HG03045 (cell line): ENCODE measurements around the gene ZBTB24.
"Not testable (repeated sequence)": the region's sequence is repeated elsewhere in the genome, so short reads cannot be mapped to it uniquely, and the experiment has no call there.

Experiments used
- ATAC-seq: cut with Tn5 transposase; IDR thresholded peaks from one replicate; pipeline ENCODE4 v1.9.1; 2021; ENCODE audit warnings: mild to moderate bottlenecking, moderate library complexity; ENCODE audit not compliant: unreplicated experiment

The ZBTB24 gene

DNA sequence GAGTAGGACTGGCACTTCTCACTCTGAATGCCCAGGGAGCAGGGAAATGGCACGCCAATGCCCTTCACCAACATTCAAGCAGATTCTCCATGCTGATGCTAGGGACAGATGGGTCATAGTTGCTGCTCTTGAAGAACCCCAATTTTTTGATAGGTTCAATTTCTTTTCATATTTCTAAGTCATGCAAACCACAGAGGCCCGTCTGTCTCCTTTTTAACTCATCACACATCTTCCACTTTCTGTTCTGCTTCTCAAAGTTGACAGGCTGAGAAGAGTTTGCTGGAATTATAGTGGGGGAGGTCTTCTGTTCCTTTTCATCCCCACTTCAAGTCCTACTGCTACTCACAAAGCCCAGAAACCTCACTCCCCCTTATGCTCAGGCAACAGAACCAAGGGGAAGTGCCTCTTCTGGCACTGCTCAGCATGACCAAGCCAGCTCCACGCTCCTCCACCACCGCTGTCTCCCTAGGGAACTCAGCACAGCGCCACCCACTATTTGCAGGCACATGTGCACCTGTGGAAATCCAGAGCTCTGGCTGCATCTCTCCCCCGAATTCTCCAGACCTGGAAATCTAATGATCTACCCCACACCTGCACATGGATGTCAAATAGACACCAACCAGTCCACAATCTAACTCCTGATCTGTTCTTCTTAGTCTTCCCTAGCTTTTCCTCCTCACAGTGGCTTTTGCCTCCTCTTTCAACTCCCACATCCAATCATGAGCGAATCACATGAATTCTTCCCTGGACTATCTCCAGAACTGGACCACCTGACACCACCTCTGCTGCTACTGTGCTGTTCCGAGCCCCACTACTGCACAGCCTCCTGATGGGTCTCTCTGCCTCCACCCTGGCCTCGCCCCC, 10.7 kb downstream of the ZBTB24 start:
- ATAC-seq, result peak; percentile 70

GRCh38 chr6:109471105-109471810, 11.8 kb downstream of the ZBTB24 start:
- ATAC-seq, result no peak

DNA sequence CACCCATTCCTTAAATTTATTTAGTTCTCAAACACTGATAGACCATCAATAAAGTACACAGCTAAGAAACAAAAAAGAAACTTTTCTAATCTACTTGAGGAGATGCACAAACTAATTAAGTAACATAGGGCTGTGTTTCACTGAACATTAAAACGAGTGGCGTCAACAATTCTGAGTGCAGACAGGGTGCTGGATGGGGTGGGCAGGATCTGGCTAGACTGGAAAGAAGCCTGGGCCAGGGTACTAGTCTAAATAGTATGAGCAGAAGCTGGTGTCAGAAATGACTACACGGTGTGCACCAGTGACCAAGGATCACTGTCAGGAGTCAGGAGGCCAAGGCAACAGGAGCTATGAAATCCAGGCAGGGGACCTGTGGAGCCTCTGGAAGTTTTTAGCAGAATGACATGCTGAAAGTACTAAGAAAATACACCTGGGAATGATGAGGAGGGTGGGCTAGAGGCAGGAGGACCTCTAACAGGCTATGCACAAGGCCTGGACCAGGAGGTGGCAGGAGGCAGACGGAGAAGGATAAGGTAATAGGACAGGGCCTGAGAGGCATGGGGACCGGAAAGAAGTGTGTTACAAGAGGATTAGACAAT, 13.3 kb downstream of the ZBTB24 start:
- ATAC-seq, result no peak

- ATAC-seq, result no peak
Observed at GRCh38 chr6:109467696-109468095, 15.3 kb downstream of the ZBTB24 start.

- ATAC-seq, result no peak
Observed at GRCh38 chr6:109466212-109466923, 16.7 kb downstream of the ZBTB24 start.

DNA sequence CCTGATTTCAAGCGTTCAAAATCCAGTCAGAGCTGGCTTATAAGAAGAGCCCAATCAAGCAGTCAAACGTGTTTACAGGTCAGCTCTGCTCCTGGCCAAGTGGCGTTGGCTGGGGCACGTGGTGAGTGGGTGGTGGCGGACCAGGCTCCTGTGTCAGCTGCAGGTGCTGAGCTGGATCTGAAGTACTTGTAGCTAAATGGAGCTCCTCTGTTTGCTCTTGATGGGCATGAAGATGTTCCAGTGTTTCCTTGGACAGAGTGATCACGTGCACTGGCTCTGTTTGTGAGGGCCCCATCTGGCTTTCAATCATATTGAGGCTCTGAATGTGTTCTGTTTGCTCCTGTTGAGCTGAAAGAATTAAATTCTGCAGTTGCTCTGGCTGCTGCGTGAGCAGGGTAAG, 17.2 kb downstream of the ZBTB24 start:
- ATAC-seq, result no peak

- ATAC-seq, result no peak
Observed at GRCh38 chr6:109461733-109462526, 21.1 kb downstream of the ZBTB24 start.

- ATAC-seq, result not testable (repeated sequence)
Observed at GRCh38 chr6:109461205-109461604, 21.8 kb downstream of the ZBTB24 start.

- ATAC-seq, result no peak
Observed at GRCh38 chr6:109460161-109460829, 22.7 kb downstream of the ZBTB24 start.

DNA sequence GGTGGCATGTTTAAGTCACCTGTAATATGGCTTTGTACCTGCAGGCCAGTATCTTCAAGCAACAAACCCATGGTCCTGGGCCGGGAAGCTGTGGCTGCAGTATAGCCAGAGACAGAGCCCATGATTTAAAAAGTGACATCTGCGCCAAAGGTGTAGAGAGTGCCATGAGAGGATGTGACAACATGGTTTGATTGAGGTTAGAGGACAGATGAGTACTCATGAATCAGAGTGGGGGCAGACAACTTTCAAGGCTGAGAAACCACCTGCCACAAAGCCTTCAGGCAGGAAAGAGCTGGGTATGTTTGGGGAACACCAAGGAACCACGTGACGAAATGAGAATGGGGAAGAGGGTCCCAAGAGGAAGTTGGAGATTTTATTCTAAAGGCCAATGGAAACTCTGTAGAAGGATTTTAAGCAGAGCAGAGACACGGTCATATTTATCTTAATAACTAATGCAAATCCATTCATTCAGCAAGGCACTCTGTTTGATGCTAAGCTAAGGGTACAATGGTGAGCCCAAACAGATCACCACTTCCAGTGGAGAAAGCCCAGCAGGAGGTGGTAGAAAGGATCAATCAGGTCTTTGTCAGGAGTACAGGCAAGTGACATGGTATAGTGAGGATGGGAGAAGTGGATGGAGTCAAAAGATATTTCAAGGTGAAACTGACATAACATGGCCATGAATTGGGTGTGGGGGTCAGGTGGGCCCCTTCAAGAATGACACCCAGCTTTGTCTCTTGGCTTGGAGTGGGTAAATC, 24.1 kb downstream of the ZBTB24 start:
- ATAC-seq, result no peak

GRCh38 chr6:109457562-109457996, 25.4 kb downstream of the ZBTB24 start:
- ATAC-seq, result no peak

- ATAC-seq, result no peak
Observed at GRCh38 chr6:109456710-109457561, 26.1 kb downstream of the ZBTB24 start.

GRCh38 chr6:109456111-109456583, 26.9 kb downstream of the ZBTB24 start:
- peak; percentile 13 for ATAC-seq

GRCh38 chr6:109455437-109456110, 27.4 kb downstream of the ZBTB24 start, which contains the start of gene MICAL1:
Gene MICAL1 (minus strand): TSS chr6:109455772. CDS start chr6:109454196, 1,576 bp downstream.
- ATAC-seq, result peak; percentile 73

- ATAC-seq, result peak; percentile 30
Observed at GRCh38 chr6:109454496-109455436, 28.3 kb downstream of the ZBTB24 start.
